Adipocyte (in vitro differentiated cells): ENCODE measurements around the gene CPPED1.

Source experiments
- DNase-seq: peaks from one replicate; pipeline ENCODE4 v3.0.0-alpha.2; 2015; ENCODE audit warnings: low read depth
- H3K27me3 ChIP-seq: replicated peaks from 2 replicates; pipeline ENCODE4 v1.7.0; 2013; ENCODE audit warnings: mild to moderate bottlenecking, low read length, moderate library complexity; ENCODE audit not compliant: control insufficient read depth, insufficient read depth
- H3K36me3 ChIP-seq: 2 replicates; pipeline ENCODE4 v1.7.0; 2013; ENCODE audit warnings: low read length, mild to moderate bottlenecking, moderate library complexity; ENCODE audit not compliant: control insufficient read depth, insufficient read depth, severe bottlenecking
- H3K4me1 ChIP-seq: 2 replicates; pipeline ENCODE4 v1.7.0; 2013; ENCODE audit warnings: mild to moderate bottlenecking, low read length, moderate library complexity; ENCODE audit not compliant: control insufficient read depth, insufficient read depth
- H3K4me3 ChIP-seq: 2 replicates; pipeline ENCODE4 v1.7.0; 2013; ENCODE audit warnings: mild to moderate bottlenecking, low read length, moderate library complexity
- H3K9ac ChIP-seq: 2 replicates; pipeline ENCODE4 v1.7.0; 2013; ENCODE audit warnings: mild to moderate bottlenecking, low read length, moderate library complexity
- H3K9me3 ChIP-seq: 2 replicates; pipeline ENCODE4 v1.7.0; 2013; ENCODE audit warnings: mild to moderate bottlenecking, low read length, moderate library complexity; ENCODE audit not compliant: control insufficient read depth

CPPED1 gene

GRCh38 chr16:12728469-12728868 is 75.2 kb downstream of the CPPED1 start:
- no peak overlapping the region for H3K4me3 ChIP-seq
- H3K36me3 ChIP-seq, result peaks cover under 1% of the 10 kb centered on the region
- no peak overlapping the region for H3K9ac ChIP-seq
- peaks cover 13% of the 10 kb centered on the region for H3K9me3 ChIP-seq
- H3K27me3 ChIP-seq, result no peaks in the 10 kb centered on the region
- DNase-seq, result no peak
- peaks cover 22% of the 10 kb centered on the region for H3K4me1 ChIP-seq

DNA sequence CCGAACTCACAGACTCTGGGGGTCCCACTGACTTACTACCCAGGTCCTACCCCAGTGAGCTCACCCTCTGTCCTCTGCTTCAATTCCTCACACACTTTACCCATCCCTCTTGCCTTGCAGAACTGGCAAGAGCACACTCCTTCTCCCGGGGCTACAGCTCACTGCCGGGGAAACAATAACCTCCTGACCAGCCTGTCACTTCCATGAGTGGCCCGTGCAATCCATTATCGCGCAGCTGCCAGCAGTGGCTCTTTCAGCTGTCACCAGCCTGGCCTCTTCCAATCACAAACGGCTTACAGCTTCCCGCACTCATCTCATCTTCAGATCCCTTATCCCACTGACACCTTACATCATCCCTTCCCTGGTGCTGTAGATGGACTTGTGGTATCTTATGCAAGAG is 79.5 kb downstream of the CPPED1 start:
- H3K9me3 ChIP-seq, result peaks cover 4% of the 10 kb centered on the region
- H3K9ac ChIP-seq, result no peak overlapping the region
- no peaks in the 10 kb centered on the region for H3K36me3 ChIP-seq
- no peak for DNase-seq
- peaks cover 6% of the 10 kb centered on the region for H3K4me1 ChIP-seq
- H3K27me3 ChIP-seq, result no peaks in the 10 kb centered on the region
- no peak overlapping the region for H3K4me3 ChIP-seq

DNA sequence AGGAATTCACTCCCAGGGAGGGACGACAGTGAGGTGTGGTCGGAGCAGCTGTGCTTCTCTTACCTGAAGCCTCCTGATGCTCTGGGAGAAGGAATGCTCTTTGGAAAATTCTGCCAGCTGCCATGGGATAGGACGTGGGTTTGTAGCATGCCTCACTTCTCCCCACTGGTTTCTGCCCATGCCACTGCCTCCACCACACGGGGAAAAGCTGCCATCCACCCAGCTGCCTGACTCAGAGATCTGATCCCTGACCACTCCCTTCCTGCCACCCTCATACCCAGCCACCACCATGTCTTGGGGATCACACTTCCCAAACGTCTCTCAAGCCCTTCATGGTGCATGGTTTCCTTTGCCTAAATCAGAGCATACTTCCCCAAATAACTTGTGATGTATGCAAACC is 80.0 kb downstream of the CPPED1 start:
- H3K36me3 ChIP-seq, result no peaks in the 10 kb centered on the region
- H3K27me3 ChIP-seq, result no peaks in the 10 kb centered on the region
- H3K4me1 ChIP-seq, result peaks cover under 1% of the 10 kb centered on the region
- peaks cover 4% of the 10 kb centered on the region for H3K9me3 ChIP-seq
- no peak overlapping the region for H3K9ac ChIP-seq
- no peak overlapping the region for H3K4me3 ChIP-seq
- DNase-seq, result no peak

GRCh38 chr16:12721841-12722421 is 81.8 kb downstream of the CPPED1 start:
- peaks cover 4% of the 10 kb centered on the region for H3K9me3 ChIP-seq
- H3K27me3 ChIP-seq, result no peaks in the 10 kb centered on the region
- H3K4me1 ChIP-seq, result no peaks in the 10 kb centered on the region
- H3K4me3 ChIP-seq, result no peak overlapping the region
- H3K36me3 ChIP-seq, result no peaks in the 10 kb centered on the region
- H3K9ac ChIP-seq, result no peak overlapping the region
- DNase-seq, result no peak

DNA sequence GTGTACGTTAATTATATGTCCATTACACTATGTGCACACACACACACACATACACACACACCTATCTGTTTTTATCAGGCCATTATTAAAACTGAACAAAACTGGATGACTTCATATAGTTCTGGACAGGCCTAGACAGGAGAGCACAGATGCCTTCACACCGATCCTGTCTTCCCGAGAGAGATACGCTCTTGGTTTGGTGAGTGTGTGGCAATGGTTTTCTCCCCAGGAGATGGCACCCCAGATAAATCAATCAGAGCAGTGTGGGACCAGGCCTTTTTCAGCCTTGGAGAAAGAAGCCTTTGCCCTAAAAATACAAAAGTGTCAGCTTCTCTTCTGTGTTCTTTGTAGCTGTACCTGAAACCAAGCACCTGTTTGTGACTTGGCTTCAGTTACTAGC is 83.7 kb downstream of the CPPED1 start:
- no peaks in the 10 kb centered on the region for H3K27me3 ChIP-seq
- H3K9ac ChIP-seq, result no peak overlapping the region
- DNase-seq, result no peak
- peaks cover 6% of the 10 kb centered on the region for H3K4me1 ChIP-seq
- H3K36me3 ChIP-seq, result no peaks in the 10 kb centered on the region
- H3K9me3 ChIP-seq, result peaks cover 4% of the 10 kb centered on the region
- no peak overlapping the region for H3K4me3 ChIP-seq

DNA sequence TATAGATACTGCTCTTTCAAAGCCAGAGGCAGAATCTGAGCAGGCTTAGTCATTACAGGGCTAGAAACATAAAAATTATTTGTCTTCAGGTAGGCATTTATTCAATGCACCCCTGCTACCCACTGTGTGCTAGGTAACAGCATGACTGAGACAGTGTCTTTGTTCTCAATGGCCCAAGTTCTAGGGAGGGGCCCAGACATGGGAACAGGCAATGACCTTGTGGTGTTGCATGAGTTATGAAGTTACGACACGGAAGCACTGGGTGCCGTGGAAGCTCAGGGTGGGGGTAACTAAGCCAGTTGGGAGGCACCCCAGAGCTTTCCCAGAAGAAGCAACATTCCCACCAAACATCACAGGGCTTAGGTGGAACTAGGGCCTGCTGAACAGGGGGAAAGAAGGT is 87.0 kb downstream of the CPPED1 start:
- no peaks in the 10 kb centered on the region for H3K9me3 ChIP-seq
- H3K4me1 ChIP-seq, result peaks cover 6% of the 10 kb centered on the region
- H3K36me3 ChIP-seq, result no peaks in the 10 kb centered on the region
- DNase-seq, result no peak
- H3K4me3 ChIP-seq, result no peak overlapping the region
- no peak overlapping the region for H3K9ac ChIP-seq
- H3K27me3 ChIP-seq, result no peaks in the 10 kb centered on the region

DNA sequence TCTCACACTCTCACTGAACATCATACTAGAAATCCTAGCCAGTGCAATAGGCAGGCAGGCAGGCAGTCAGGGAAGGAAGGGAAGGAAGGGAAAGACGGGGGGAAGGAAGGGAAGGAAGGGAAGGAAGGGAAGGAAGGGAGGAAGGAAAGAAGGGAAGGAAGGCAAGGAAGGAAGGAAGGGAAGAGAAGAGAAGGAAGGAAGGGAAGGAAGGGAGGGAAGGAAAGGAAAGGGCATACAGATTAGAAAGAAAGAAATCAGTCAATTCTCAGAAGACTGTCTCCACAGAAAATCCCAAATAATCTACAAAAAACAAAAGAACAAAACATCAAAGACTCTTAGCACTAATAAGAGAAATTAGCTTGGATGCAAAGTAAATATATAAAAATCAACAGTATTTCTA is 93.9 kb downstream of the CPPED1 start:
- H3K9me3 ChIP-seq, result no peaks in the 10 kb centered on the region
- H3K9ac ChIP-seq, result no peak overlapping the region
- no peaks in the 10 kb centered on the region for H3K27me3 ChIP-seq
- H3K4me1 ChIP-seq, result peaks cover 5% of the 10 kb centered on the region
- no peak for DNase-seq
- no peak overlapping the region for H3K4me3 ChIP-seq
- H3K36me3 ChIP-seq, result peaks cover 7% of the 10 kb centered on the region

DNA sequence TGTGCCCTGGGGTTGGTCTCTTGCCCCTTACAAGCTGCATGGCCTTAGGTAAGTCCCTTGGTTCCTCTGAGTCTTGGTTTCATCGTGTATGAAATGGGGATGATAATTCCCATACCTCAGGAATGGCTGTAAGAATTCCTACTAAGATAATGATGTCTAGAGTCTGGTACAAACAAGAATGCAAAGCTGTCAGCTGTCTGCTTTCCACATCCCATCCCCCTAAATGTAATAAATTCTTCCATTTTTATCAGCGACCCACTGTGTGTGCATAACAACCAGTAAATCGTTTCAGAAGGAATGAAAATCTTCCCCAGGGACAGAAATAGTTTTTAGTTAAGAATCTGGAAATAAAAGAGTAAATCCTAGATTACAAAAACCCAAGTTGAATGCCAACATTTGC is 95.4 kb downstream of the CPPED1 start:
- Histone ChIP-seq H3K4me3 (no peak overlapping the region), H3K36me3 (peaks cover 19% of the 10 kb centered on the region), H3K9me3 (no peaks in the 10 kb centered on the region), H3K9ac (no peak overlapping the region), H3K4me1 (peaks cover 5% of the 10 kb centered on the region), H3K27me3 (no peaks in the 10 kb centered on the region)
- no peak for DNase-seq

- DNase-seq, result no peak
- Histone ChIP-seq H3K36me3 (peaks cover 19% of the 10 kb centered on the region), H3K4me3 (no peak overlapping the region), H3K4me1 (peaks cover 5% of the 10 kb centered on the region), H3K9ac (no peak overlapping the region), H3K9me3 (no peaks in the 10 kb centered on the region), H3K27me3 (no peaks in the 10 kb centered on the region)
Observed at GRCh38 chr16:12706628-12707027, 97.1 kb downstream of the CPPED1 start.

DNA sequence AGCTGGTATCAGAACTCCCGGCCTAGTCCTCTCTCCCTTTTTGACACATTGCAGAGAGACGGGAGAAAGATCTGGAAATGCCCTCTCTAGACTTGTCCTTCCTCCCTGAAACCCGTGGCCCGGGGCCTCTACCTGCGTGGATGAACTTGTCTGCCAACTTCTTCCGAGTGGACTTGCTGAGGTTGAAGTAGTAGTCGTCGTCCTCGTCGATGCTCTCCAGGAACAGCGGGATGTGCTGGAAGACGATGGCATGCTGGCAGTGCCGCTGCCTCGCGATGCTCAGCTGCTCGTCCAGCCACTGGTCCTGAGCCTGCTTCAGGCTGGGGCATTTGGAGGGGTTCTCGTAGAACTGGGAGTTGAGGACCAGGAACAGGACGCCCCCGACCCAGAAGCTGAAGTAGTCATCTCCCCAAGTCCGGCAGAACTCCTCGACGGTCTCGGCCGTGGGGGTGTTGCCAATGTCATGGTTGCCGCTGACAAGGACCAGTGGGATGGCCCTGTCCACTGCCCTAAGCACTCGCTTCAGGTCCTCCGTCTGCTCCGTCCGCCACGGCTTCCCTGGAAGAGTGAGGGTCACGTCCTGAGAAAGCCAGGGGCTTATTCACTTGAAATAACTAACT is 99.1 kb downstream of the CPPED1 start:
- H3K36me3 ChIP-seq, result peaks cover 16% of the 10 kb centered on the region
- H3K9me3 ChIP-seq, result no peaks in the 10 kb centered on the region
- no peaks in the 10 kb centered on the region for H3K27me3 ChIP-seq
- peaks cover 5% of the 10 kb centered on the region for H3K4me1 ChIP-seq
- DNase-seq, result no peak
- no peak overlapping the region for H3K9ac ChIP-seq
- H3K4me3 ChIP-seq, result no peak overlapping the region

GRCh38 chr16:12703935-12704334 is 99.8 kb downstream of the CPPED1 start:
- no peak for DNase-seq
- no peak overlapping the region for H3K4me3 ChIP-seq
- peaks cover 5% of the 10 kb centered on the region for H3K4me1 ChIP-seq
- no peaks in the 10 kb centered on the region for H3K27me3 ChIP-seq
- H3K9ac ChIP-seq, result no peak overlapping the region
- no peaks in the 10 kb centered on the region for H3K9me3 ChIP-seq
- peaks cover 16% of the 10 kb centered on the region for H3K36me3 ChIP-seq

DNA sequence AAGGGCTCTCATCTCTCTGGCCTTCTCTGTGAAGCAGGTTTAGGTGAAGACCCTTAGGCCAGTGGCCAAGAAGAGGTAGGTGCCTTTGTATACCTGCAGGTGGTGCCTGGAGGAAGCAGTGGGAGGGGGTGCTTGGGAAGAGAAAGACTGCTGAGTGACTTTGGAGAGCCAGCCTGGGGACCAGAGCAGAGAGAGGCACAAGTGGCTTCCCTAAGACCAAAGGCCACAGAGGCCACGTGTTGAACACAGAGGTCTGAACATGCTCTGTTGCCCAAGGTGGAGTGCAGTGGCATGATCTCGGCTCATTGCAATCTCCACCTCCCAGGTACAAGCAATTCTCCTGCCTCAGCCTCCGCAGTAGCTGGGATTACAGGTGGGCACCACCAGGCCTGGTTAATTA is 103.5 kb downstream of the CPPED1 start:
- no peak for DNase-seq
- peaks cover 12% of the 10 kb centered on the region for H3K36me3 ChIP-seq
- H3K9ac ChIP-seq, result no peak overlapping the region
- peaks cover 5% of the 10 kb centered on the region for H3K4me1 ChIP-seq
- H3K4me3 ChIP-seq, result no peak overlapping the region
- no peaks in the 10 kb centered on the region for H3K27me3 ChIP-seq
- no peaks in the 10 kb centered on the region for H3K9me3 ChIP-seq
